Kidney tubule cell (primary cell): Measurements from ENCODE around the gene CCDC191.
A peak's percentile ranks its signal among the peaks of the same experiment; 100 is the strongest.

ENCODE experiments used
- DNase-seq: peaks from one replicate; pipeline ENCODE4 v3.0.0-alpha.2; 2018; ENCODE audit warnings: low spot score

Gene CCDC191

DNA sequence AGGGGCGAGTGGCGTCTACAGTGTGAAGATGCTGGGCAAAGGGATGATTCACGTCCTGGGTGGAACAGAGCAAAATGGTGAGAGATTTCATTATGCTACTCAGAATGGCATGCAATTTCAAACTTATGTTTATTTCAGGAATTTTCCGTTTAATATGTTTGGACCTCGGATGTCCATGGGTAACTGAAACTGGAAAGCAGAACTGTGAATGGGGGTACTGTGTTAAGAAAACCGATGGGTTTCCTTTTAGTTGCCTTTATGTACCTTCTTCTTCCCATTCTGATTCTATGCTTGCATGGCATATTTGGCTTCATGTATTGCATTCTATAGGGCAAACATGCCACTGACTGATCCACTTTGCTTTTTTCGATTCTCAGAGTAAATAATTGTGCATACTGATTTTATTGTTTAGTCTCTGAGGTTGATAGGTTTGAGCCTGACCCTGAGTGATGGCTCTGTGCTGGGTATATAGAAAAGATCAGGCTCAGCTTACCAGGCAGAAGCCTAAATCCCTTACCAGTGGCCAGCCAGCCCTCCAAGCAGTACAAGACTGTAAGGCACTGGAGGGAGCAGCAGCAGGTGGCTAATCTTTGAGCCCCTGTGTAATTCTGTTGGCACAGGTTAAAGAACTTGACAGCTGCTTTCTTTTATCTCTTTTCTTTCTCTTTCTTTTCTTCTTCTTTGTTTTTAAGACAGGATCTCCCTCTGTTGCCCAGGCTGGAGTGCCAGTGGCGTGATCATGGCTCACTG lies 4.8 kb upstream of the CCDC191 start:
- DNase-seq, result no peak

DNA sequence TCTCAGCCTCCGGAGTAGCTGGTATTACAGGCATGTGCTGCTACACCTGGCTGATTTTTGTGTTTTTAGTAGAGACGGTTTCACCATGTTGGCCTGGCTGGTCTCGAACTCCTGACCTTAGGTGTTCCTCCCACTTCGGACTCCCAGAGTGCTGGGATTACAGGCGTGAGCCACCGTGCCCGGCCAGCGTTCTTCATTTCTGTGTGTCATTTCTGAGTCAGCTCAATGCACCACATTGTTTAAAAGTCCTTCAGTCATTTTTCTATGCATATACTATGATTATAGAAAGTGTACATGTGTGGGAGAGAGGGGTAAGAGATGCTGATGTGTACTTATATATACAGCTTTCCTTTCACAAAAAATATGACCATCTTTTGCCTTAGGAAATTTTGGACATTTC lies 2.3 kb upstream of the CCDC191 start:
- DNase-seq, result no peak

DNA sequence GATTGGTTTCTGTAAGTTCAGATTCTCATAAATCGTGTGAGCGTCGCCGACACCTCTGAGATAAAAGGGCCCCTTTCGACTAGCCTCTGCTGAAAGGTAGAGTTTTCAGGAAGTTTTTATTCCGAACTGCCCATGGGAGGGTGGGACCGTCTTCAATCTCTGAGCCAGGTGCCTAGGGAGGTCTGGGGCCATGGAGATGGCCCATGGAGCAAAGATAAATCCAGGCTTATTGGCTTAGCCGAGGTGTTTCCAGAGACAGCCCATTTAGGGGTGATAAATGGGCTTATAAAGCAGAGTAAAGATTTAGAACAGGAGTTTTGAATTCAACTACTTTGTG lies 653 bp upstream of the CCDC191 start:
- DNase-seq, result no peak

DNA sequence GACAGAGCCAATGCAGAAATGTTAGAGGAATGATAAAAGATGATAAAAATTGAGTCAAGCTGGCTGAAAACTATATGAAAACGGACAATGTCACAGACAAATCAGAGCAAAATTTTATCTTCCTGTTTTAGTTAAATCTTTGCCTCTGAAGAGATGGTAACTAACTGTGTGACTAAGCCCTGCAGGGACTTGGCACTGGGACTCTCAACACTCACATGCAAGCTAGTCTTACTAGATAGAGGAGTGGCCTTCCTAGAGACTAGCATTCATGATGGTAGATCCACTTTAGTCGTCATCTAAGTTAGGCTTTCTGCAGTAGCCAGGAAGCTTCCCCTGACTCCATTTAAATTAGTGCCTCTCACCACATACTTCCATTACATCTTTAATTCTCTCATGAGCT lies 4.1 kb downstream of the CCDC191 start:
- no peak for DNase-seq

DNA sequence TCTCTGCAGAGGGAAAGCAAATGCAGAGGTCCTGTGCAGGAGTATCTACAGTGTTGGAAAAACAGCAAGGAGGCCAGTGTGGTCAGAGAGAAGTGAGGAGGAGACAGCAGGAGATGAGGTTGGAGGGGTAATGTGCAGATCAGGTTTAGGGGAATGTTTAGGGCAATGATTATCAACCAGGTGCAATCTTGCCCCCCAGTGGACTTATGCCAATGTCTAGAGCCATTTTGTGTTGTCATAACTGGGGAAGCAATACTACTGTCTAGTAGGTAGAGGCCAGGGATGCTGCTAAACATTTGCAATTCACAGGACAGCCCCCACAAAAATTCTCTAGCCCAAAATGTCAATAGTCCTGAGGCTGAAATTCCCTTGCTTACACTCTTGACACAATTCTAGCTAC lies 13.1 kb downstream of the CCDC191 start:
- no peak for DNase-seq

DNA sequence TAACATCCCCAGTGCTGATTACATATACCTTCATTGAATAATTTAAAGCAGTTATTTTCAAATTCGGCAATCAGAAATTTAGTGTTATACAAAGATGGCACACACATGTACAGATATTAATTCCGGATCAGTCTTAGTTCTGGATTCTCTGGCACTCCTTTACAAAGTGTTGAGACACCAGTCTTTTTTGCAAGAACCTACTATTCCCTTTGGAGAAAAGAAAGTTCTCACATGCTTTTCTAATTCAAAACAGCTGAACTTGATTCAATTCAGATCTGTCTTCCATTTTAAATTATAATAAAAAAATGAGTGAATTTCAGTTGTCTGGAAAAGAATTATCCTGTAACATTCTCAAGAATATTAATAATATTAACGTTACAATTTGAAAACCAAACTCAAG lies 20.4 kb downstream of the CCDC191 start:
- no peak for DNase-seq

DNA sequence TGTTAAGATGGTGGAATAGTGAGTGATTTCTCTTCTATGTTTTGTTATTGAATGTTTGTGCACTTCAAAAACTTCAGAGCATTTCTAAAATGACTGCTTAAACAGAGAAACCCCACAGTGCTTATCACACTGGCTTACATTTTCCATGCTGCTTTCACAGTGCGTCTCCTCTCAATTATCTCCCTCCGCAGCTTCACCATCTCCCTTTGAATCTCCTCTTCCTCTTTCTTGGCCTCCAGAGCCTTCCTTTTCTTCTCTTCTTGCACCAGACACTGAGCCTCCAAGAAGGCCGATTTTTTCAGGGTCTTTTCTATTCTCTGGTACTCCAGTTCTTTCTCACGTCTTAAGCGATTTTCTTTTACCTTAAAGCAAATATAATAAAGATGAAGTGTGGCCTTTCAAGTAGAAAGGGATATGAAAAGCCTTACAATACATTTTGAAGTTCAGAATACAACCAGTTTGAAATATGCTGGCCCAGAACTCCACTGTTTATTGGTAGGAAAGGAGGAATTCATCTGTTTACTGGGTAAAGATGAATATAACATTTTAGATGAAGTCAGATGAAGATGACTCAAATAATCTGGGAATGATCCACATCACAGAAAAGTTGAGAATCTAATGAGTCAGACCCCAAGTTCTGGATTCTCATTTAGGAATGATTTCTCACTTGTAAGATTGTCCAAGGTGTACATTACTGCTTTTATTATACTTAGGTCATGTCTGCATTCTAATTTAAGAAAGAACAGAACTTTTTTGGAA lies 21.4 kb downstream of the CCDC191 start:
- DNase-seq, result no peak

DNA sequence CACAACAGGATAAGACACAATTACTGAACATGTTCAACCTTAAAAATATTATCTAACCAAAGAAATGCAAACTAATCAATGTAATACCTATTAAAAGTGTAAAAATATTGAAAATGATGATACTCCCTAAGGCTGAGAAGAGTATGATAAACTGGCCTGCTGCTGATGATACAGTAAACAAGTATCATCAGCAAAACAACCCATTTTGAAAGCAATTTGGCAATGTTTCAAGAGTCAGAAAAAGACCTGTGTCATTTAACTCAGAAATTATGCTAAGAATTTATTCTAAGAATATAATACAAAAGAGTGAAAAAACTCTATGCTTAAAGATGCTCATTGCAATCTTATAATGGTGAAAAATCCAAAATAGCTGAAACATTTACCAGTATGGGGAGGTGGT lies 22.1 kb downstream of the CCDC191 start:
- no peak for DNase-seq

DNA sequence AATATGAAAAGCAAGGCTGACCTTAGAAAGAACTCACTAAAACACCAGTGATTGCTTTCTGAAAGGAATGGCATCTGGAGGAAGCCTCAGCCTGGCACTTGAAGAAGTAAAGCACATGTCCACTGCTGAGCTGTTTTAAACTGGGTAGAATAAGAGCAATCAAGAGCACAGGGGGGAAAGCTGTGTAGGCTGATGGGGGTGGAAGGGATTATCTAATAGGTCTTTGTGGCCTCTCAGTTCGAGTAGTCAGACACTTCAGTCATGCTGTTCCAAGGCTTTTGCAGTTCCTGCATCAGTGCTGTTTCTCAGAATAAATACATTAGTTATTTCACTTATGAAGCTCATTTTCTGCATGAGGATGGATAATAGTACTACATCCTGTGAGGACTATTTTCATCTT lies 22.6 kb downstream of the CCDC191 start:
- DNase-seq, result no peak

DNA sequence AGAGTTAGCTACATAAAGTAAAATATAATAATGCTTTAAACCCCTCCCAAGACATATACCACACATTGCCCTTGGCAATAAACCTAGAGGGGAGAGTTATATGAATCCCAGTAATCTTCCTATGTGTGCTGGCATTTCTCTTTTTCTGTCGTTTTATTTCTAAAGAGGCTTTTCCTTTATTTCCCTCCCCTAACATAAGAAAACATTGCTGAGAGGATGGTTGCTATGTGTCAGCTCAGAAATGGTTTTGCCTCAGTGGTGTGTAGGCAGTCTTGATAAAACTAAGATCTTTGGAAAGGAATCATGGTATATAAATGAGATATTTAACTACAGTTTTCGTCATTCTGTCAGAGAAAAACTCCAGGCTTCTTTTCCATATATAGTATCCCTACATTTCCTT lies 30.0 kb downstream of the CCDC191 start:
- DNase-seq, result no peak

DNA sequence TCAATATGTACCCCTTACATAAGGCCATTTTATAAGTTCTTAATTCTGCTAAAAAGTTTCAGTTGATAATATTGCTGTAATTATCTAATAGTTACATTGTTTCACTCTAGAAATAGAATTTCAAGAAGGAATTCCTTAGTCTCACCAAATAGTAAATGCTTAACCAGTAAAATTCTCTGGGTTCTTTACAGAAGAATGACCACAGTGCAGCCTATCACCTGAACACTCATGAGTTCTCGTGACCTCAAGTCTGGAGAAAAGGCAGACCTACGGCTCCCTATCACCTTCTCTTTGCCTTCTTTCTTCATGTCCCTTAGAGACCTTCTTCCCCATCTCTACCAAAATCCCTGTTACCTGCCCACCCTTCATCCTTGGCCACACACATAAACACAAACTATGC lies 30.9 kb downstream of the CCDC191 start:
- peak; percentile 72 for DNase-seq

DNA sequence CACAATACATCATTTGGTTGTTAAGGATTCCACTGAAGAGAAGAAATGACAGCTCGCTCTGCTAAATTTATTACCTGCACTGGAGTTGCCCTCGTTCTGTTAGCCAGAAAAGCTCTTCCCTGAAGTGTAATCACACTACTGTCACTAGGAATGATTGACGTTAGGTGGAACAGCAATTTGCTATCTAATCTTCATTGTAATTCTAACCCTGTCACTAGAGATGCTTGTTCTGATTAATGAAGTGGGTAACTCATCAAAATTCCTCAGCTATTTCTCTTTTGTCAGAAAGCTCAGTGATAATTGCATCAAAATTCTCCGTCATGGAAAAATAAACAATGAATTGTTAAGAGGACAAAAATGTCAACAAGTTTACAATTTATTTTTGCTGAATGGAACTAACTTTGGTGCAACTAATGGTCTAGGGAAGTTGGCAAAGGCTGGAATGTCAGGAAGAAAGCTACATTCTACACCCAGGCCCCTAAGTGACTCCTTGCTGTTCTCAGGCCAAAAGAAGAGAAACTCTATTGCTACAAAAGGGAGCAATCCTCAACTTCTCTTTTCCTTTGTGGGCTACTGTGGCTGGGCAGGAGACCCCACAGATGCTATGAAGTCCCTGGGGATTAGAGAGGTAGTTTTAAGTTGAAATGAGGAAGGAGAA lies 34.1 kb downstream of the CCDC191 start:
- DNase-seq, result no peak

DNA sequence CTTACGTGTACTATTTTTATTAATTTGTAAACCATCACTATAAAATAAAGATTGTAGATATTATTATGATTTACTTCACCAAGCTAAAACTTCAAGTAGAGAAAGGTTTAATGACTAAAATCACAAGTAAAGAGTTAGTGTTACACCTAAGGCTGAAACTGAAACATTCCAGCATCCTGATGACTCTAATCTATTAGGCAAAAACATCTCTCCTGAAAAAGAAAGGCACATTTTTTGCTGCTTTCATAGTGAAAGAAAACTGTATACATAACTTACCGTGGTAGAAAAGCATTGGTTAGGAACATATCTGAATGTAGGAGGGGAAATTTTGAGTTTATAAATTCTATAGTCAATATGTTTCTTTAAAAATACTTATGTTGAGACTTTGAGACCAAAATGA lies 35.4 kb downstream of the CCDC191 start:
- DNase-seq, result no peak

DNA sequence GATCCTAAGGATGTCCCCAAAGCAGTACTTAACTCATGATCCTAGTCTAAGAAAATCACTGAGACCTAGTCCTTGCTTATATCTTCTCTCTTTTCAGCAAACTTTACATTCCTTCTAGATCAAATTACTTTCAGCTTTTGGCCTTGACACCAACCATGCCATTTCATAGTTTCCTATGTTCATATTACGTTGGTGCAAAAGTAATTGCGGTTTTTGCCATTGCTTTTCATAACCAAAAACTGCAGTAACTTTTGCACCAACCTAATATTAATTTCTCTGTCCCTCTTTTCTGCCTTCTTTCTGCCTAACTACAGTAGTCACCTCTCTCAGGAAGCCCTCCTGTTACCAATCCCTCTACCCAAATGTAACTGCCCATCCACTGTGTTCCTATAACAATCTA lies 36.8 kb downstream of the CCDC191 start:
- no peak for DNase-seq

DNA sequence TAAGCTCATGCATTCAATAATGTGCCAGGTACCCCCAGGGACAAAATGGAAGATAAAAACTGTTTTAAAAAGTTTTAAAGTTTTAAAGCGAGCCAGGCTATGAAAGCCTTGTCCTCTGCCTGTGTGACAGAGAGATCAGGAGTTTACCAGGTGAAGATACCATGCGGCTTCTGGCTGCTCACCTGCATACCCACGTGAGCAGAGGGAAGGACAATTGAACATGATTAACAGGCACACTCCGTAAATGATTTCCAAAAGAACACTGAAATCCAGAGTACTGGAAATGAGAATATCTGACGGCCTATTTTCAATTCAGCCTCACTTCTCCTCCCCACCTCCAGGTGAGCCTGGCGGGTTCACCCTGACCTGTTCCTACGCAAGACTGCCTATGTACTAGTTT lies 42.1 kb downstream of the CCDC191 start:
- peak; percentile 12 for DNase-seq

DNA sequence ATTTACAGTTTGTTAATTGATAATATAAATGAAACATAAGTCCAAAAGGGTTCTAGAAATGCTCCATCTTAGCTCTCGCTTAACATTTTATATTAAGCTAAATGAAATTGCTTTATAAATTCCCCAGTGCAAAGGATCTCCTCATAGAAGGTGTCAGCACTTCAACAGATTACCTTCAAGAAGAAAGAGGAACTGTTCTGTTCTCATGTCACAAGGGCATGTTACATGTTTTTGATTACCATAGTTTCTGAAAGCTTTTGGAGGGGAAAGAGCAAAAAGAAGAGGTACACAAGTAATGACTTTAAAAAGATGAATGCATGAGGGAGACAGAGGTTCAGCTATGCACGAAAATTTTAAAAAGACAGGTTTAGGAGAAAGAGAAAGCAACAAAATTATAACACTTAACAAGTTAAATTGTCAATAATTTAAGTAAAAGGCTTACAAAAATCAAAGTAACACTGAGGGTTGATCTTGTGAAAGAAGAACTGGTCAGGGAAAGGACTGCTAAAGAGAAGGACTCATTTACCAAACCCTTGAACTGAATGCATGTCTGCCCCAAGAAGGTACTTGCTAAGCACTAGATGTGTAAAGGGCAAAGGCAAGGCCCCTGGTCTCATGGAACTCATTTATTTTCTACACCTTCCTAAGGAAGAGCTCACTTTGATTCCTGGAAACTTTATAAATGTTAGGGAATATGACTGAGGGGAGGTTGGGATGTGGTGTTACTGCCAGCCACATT lies 45.1 kb downstream of the CCDC191 start:
- DNase-seq, result no peak

DNA sequence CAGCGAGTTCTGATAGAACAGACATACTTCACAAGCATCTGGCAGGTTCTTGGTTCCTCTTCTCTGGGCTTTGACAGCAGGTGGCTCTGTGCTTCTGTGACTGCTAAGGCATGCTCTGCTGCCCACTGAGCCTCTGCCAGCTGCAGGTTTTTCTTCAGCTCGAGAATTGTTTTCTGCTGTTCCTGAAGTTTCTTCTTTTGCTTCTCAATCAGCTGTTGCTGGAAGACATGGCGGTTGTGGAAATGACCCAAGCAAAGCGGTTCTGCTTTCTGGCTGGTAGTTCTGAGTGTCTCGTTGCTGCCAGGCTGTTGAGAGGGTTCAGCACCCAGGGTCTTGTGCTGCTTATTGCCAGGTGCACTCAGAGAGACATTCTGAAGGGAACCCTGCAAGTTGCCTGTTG lies 50.8 kb downstream of the CCDC191 start:
- no peak for DNase-seq

DNA sequence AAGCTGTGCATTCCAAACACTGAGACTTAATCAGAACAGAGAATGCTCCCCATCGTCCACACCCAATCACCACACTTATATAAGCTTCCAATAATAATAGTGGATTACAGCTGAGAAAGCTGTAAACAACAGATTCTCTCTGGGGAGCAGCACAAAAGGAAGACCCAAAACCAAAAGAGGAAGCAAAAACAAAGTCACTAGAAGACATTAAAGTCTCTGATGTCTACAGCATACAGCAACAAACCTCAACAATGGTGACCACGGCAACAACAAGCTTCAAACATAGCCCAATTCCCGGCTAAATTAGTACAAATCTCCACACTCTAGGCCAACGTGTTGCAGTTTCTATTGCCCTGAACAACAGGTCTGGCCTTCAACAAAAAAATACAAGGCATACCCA lies 70.8 kb downstream of the CCDC191 start:
- no peak for DNase-seq

DNA sequence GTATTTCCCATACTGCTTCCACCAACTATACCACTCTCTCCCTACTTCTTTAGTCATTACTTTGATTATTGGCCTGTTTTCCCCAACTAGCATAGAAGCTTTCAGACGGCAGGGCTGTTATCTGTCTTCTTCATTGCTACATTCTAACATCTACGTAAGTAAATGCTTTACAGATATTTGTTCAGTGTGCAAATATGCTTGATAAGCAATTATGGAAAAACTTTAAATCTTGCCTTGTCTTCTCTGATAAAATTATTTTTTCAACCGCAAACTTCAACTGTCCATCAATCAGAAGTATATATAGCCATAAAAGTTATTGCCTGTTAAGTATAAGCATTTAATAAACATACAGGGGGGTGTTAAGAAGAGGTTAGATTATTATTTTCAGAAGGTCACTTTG lies 72.8 kb downstream of the CCDC191 start:
- no peak for DNase-seq

DNA sequence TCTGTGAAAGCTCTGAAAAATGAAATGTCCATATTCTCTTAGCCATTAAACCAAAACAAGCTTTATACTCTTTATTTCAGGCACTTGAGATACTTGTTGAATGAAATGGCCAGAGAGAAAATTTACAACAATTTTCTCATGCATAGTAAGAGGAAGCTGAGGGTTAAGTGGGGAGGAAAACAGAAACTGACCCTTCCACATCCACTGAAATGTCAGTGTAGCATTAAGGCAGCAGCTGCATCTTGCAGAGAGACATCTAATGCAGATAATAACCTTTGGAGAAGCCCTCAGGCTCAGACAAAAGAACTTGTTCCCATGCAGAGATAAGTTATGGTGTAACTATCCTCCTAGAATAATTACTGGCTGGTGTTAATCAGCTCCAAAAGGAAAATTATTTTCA lies 74.5 kb downstream of the CCDC191 start:
- no peak for DNase-seq

DNA sequence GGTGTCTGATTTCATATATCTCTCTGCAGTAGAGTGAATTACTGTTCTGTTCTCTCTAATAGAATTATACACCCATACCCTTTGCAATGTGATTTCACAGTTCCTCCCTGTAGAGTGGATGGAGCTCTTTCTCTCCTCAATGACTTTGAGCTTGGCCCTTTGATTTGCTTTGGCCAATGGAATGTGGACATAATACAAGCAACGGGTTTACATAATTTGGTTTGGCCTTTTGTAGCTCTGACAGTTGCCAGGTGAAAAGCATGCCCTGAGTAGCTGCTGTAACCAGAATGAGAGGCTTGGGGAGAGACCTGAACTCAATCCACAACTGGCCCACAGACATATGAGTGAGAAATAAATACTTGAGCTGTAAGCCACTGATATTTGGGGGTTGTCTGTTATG lies 76.4 kb downstream of the CCDC191 start:
- no peak for DNase-seq

DNA sequence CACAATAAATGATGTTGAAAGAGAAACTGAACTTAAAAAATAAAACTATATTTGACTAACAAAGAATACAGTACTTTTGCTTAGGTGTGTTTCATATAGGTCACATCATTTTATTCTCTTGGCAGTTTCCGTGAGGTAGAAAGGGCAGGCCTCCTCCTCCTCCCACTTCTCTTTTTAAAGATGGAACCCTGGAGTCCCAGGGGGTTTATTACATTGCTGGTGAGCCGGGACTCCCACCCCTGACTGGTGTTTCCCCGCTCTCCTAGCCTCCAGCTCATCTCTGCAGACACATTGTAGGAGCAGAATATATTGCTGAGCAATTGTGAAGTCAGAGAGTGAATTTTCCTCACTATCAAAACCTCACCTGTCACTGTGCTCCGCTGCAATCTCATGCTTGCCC lies 78.5 kb downstream of the CCDC191 start:
- no peak for DNase-seq

DNA sequence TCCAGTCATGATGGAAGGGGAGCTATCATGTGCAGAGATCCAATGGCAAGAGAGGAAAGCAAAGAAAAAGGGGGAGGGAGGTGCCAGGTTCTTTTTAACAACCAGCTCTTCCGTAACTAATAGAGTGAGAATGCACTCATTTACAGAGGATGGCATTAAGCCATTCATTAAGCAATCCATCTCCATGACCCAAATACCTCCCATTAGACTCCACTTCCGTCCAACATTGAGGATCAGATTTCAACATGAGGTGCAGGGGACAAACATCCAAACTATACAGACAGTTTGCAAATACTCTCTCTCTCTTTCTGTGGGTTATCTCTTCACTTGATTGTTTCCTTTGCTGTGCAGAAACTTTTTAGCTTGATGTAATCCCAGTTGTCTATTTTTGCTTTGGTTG lies 87.3 kb downstream of the CCDC191 start:
- DNase-seq, result no peak
